Tibial nerve (tissue), 4 donors: ENCODE data around the gene CCNY.

Experiments used
- EP300 ChIP-seq, 2 donors: sonication (generic); formaldehyde crosslinking; IDR thresholded peaks; one replicate each; pipeline ENCODE4 v1.6.1; 2017; ENCODE audit warnings: antibody characterized with exemption in 2 of 2, mild to moderate bottlenecking in 1 of 2
- TF ChIP-seq, protein P1 (sequence below), 5 experiments: fragments of 200-600 bp in 3 of 5; fragments of 450-650 bp in 2 of 5; sonication (generic) in 3 of 5; IDR thresholded peaks; one replicate each; pipeline ENCODE4 v1.5.1; 2016 to 2019; ENCODE audit warnings: antibody characterized with exemption in 5 of 5, mild to moderate bottlenecking in 3 of 5, moderate library complexity in 2 of 5

DNA sequence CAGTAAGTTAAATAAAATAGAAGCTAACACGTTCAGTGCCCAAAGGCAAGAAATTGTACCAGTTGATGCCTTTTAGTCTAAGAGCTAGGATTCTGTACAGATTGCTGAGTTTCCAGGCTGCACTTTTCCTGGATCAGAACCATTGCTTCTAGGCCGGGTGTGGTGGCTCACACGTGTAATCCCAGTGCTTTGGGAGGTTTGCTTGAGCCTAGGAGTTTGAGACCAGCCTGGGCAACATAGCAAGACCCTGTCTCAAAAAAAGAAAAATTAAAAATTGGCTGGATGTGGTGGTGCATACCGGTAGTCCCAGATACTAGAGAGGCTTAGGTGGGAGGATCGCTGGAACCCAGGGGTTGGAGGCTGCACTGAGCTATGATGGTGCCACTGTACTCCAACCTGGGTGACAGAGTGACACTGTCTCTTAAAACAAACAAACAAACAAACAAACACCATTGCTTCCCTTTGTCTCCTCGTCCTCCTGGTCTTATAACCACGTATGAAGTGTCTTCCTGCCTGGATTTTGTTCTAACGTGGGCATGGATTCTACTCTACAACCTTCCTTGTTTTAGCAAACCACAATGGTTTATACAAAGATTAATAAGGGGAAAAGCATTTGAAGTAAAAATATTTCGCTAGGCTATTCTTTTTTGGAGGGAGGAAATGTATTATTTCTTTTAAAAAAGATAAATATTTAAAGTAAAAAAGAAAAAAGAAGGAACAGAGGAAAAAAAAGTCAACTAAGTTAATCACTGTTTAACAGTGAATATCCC lies 9.7 kb upstream of the CCNY start:
- TF ChIP-seq, protein P1, sequence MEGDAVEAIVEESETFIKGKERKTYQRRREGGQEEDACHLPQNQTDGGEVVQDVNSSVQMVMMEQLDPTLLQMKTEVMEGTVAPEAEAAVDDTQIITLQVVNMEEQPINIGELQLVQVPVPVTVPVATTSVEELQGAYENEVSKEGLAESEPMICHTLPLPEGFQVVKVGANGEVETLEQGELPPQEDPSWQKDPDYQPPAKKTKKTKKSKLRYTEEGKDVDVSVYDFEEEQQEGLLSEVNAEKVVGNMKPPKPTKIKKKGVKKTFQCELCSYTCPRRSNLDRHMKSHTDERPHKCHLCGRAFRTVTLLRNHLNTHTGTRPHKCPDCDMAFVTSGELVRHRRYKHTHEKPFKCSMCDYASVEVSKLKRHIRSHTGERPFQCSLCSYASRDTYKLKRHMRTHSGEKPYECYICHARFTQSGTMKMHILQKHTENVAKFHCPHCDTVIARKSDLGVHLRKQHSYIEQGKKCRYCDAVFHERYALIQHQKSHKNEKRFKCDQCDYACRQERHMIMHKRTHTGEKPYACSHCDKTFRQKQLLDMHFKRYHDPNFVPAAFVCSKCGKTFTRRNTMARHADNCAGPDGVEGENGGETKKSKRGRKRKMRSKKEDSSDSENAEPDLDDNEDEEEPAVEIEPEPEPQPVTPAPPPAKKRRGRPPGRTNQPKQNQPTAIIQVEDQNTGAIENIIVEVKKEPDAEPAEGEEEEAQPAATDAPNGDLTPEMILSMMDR (IDR thresholded peaks at IDR 0.05) = no peak
- TF ChIP-seq EP300 (IDR thresholded peaks at IDR 0.05) = no peak
